Esophagus muscularis mucosa (tissue), 4 donors: Measurements from ENCODE around the gene IGF2R.
"Not testable (repeated sequence)": the region's sequence is repeated elsewhere in the genome, so short reads cannot be mapped to it uniquely, and the experiment has no call there.

Source experiments
- CTCF ChIP-seq, 3 experiments: fragments of 200-600 bp in 2 of 3; fragments of 450-650 bp in 1 of 3; sonication (generic) in 2 of 3; IDR thresholded peaks; one replicate each; pipeline ENCODE4 v1.5.1; 2017 to 2019; ENCODE audit warnings: antibody characterized with exemption in 3 of 3, mild to moderate bottlenecking in 2 of 3, moderate library complexity in 1 of 3
- EP300 ChIP-seq: sonication (generic); formaldehyde crosslinking; IDR thresholded peaks from one replicate; pipeline ENCODE4 v1.6.1; 2017; ENCODE audit warnings: antibody characterized with exemption
- POLR2A ChIP-seq: fragments of 450-650 bp; IDR thresholded peaks from one replicate; pipeline ENCODE4 v1.6.1; 2017; ENCODE audit warnings: antibody characterized with exemption, moderate library complexity, mild to moderate bottlenecking, low read depth
- POLR2AphosphoS5 ChIP-seq, 2 donors: sonication (generic); formaldehyde crosslinking; IDR thresholded peaks; one replicate each; pipeline ENCODE4 v1.6.1; 2017; ENCODE audit warnings: antibody characterized with exemption in 2 of 2

DNA sequence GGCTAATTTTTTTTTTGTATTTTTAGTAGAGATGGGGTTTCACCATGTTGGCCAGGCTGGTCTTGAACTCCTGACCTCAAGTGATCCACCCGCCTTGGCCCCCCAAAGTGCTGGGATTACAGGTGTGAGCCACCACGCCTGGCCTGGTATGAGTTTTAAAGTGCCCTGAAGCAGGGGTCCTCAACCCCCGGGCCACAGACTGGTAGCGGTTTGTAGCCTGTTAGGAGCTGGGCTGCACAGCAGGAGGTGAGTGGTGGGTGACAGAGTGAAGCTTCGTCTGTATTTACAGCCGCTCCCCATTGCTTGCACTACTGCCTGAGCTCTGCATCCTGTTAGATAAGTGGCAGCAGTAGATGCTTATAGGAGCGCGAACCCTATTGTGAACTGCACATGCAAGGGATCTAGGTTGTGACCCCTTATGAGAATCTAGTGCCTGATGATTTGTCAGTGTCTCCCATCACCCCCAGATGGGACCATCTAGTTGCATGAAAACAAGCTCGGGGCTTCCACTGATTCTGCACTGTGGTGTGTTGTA is 32.1 kb downstream of the IGF2R start:
- not testable (repeated sequence) for TF ChIP-seq CTCF (IDR thresholded peaks at IDR 0.05); POLR2A; EP300; POLR2AphosphoS5 (IDR thresholded peaks at IDR 0.05)
